GM12875 (cell line): Measurements from ENCODE around the gene ZNF91.
"Not testable (repeated sequence)": the region's sequence is repeated elsewhere in the genome, so short reads cannot be mapped to it uniquely, and the experiment has no call there.

ENCODE experiments used
- H3K4me3 ChIP-seq: one replicate; pipeline ENCODE4 v1.5.1; 2011; ENCODE audit warnings: low read depth, low read length, control low read depth
- CTCF ChIP-seq: IDR thresholded peaks from 2 replicates; pipeline ENCODE4 v1.5.1; 2011; ENCODE audit warnings: low read depth, mild to moderate bottlenecking, control low read depth, inconsistent platforms, low read length, moderate library complexity, borderline replicate concordance; ENCODE audit not compliant: insufficient read depth

ZNF91 gene

GRCh38 chr19:23351806-23352205 is 43.5 kb downstream of the ZNF91 start:
- H3K4me3 ChIP-seq = no peak overlapping the region
- no peak for TF ChIP-seq CTCF

GRCh38 chr19:23346696-23347095 is 48.6 kb downstream of the ZNF91 start:
- TF ChIP-seq CTCF = no peak
- H3K4me3 ChIP-seq = no peak overlapping the region

GRCh38 chr19:23345838-23346237 is 49.4 kb downstream of the ZNF91 start:
- no peak overlapping the region for H3K4me3 ChIP-seq
- no peak for TF ChIP-seq CTCF

GRCh38 chr19:23343434-23344010 is 51.7 kb downstream of the ZNF91 start:
- TF ChIP-seq CTCF = no peak

GRCh38 chr19:23328211-23328610 is 67.1 kb downstream of the ZNF91 start:
- no peak for TF ChIP-seq CTCF
- H3K4me3 ChIP-seq = no peak overlapping the region

More at GRCh38 chr19:23343434-23344010, 51.7 kb downstream of the ZNF91 start:
- H3K4me3 ChIP-seq = no peak overlapping the region

GRCh38 chr19:23321953-23322549 is 73.2 kb downstream of the ZNF91 start:
- no peak overlapping the region for H3K4me3 ChIP-seq
- TF ChIP-seq CTCF = no peak

- not testable (repeated sequence) for H3K4me3 ChIP-seq
Observed at GRCh38 chr19:23321403-23321802, 73.9 kb downstream of the ZNF91 start.

GRCh38 chr19:23319571-23319970 is 75.7 kb downstream of the ZNF91 start:
- H3K4me3 ChIP-seq = not testable (repeated sequence)

- not testable (repeated sequence) for H3K4me3 ChIP-seq
Observed at GRCh38 chr19:23318941-23319340, 76.3 kb downstream of the ZNF91 start.
